Fibroblast of peridontal ligament (primary cell): Measurements from ENCODE around the gene EPB41L4A.
"Not testable (repeated sequence)": the region's sequence is repeated elsewhere in the genome, so short reads cannot be mapped to it uniquely, and the experiment has no call there.

Experiments used
- DNase-seq: peaks from one replicate; pipeline ENCODE4 v3.0.0-alpha.2; 2010; ENCODE audit errors: extremely low read depth

The EPB41L4A gene, protein sequence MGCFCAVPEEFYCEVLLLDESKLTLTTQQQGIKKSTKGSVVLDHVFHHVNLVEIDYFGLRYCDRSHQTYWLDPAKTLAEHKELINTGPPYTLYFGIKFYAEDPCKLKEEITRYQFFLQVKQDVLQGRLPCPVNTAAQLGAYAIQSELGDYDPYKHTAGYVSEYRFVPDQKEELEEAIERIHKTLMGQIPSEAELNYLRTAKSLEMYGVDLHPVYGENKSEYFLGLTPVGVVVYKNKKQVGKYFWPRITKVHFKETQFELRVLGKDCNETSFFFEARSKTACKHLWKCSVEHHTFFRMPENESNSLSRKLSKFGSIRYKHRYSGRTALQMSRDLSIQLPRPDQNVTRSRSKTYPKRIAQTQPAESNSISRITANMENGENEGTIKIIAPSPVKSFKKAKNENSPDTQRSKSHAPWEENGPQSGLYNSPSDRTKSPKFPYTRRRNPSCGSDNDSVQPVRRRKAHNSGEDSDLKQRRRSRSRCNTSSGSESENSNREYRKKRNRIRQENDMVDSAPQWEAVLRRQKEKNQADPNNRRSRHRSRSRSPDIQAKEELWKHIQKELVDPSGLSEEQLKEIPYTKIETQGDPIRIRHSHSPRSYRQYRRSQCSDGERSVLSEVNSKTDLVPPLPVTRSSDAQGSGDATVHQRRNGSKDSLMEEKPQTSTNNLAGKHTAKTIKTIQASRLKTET

GRCh38 chr5:112419164-112419985 is at the start of gene EPB41L4A:
Gene EPB41L4A (minus strand): TSS chr5:112419277. CDS start chr5:112419039, 238 bp downstream.
- no peak for DNase-seq

DNA sequence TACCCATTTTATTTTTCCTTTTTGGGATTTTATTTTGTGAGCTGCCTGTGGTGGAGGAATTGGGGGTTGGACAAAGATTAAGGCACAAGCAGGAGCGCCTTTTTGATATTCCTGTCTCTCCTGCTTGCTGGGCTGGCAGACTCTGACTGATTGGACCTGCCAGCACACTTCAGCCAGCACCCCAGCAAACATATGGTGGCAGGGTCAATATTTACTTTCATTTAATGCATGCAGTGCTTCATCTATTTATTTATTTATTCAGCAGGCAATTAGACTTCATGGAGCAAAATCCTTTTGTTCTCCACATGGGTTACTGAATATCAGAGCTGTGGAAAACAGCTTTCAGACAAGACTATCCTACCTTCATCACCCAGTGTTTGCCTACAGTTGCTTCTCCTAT is 48.4 kb upstream of the EPB41L4A start:
- no peak for DNase-seq

DNA sequence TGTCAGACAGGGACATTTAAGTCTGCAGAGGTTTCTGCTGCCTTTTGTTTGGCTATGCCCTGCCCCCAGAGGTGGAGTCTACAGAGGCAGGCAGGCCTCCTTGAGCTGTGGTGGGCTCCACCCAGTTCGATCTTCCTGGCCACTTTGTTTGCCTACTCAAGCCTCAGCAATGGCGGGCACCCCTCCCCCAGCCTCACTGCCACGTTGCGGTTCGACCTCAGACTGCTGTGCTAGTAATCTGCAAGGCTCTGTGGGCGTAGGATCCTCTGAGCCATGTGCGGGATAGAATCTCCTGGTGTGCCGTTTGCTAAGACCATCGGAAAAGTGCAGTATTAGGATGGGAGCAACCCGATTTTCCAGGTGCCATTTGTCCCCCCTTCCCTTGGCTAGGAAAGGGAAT is 47.2 kb upstream of the EPB41L4A start:
- DNase-seq: not testable (repeated sequence)

- DNase-seq: not testable (repeated sequence)
Observed at GRCh38 chr5:112447187-112447760, 28.2 kb upstream of the EPB41L4A start.

DNA sequence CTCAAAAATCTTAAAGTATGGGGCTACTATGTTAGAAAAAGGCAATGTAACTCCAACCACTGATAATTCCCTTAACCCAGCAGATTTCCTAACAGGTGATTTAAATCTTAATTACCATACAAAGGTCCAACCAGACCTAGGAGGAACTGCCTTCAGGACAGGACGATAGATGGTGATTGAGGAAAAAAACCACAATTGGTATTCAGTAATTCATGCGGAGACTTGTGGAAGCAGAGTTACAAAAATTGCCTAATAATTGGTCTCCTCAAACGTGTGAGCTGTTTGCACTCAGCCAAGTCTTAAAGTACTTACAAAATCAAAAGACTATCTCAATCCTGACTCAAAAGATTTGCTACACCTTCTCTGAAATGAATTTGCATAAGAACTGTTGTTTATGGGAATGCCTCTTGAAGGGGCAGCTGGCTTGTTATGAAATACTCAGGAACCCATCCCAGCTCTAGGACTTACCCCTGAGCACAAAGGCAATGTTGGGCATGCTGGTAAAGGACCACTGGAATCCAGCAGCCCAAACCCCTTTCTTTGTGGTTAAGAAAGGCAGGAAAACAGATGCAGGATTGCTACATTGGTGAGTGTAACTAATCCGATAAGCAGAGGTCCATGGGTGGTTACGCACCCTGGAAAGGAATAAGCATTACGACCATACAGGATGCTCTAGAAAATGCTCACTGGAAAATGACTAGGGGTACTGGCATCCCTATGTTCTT is 26.7 kb upstream of the EPB41L4A start:
- DNase-seq: no peak

GRCh38 chr5:112443932-112444331 is 24.9 kb upstream of the EPB41L4A start:
- not testable (repeated sequence) for DNase-seq

DNA sequence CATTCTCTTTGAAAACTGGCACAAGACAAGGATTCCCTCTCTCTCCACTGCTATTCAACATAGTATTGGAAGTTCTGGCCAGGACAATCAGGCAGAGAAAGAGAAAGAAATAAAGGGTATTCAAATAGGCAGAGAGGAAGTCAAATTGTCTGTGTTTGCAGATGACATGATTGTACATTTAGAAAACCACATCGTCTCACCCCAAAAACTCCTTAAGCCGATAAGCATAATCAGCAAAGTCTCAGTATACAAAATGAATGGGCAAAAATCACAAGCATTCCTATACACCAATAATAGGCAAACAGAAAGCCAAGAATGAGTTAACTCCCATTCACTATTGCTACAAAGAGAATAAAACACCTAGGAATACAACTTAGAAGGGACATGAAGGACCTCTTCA is 21.0 kb upstream of the EPB41L4A start:
- DNase-seq: no peak

DNA sequence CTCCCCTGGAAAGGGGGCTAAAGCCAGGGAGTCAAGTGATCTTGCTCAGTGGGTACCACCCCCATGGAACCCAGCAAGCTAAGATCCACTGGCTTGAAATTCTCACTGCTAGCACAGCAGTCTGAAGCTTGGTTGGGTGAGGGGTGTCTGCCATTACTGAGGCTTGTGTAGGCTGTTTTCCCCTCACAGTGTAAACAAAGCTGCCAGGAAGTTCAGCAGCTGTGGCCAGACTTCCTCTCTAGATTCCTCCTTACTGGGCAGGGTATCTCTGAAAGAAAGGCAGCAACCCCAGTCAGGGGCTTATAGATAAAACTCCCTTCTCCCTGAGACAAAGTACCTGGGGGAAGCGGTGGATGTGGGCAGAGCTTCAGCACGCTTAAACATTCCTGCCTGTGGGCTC is 17.1 kb upstream of the EPB41L4A start:
- DNase-seq: no peak

- DNase-seq: no peak
Observed at GRCh38 chr5:112434641-112435040, 15.6 kb upstream of the EPB41L4A start.

DNA sequence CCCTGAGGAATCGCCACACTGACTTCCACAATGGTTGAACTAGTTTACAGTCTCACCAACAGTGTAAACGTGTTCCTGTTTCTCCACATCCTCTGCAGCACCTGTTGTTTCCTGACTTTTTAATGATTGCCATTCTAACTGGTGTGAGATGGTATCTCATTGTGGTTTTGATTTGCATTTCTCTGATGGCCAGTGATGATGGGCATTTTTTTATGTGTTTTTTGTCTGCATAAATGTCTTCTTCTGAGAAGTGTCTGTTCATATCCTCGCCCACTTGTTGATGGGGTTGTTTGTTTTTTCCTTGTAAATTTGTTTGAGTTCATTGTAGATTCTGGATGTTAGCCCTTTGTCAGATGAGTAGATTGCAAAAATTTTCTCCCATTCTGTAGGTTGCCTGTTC is 7.1 kb upstream of the EPB41L4A start:
- not testable (repeated sequence) for DNase-seq

DNA sequence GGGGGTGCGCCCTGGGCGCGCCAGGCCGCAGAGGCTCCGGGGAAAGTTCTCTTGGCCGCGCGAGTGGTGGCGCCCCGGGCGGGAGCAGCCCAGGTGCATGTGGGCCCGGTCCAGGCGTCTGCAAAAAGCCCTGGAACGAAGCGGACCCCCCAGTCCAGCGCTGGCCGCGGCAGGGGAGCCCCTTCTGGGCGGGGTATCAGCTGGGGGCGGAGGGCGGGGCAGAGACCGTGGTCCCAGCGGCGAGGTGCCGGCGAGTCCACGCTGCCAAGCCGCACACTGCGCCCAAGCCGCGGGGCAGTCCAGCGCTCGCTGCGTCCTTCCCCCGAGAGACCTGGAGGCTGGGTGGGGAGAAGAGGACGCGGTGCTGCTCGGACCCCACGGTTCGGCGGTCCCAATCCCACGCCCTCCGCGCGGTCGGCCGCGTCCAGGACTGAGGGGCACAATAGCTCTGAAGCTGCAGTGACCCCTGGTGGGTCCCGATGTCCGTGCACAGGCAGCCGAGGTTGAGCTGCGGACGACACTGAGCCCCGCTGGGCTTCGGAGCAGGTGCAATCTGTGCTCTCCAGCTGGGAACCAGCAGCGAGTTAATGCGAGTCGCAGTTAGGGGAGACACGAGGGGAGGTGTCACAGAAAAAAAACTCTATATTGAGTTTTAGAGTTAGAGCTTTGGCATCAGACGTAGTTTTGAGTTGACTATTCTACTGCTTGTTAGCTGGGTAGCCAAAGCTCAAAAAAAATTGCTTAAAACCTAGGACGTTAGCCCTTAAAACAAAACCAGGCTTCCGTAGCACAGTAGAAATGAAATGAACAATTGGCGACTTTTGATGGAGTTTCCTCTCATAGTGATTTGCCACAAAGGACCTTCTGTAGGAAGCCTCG is 1.1 kb upstream of the EPB41L4A start:
- peak; percentile 10 for DNase-seq

DNA sequence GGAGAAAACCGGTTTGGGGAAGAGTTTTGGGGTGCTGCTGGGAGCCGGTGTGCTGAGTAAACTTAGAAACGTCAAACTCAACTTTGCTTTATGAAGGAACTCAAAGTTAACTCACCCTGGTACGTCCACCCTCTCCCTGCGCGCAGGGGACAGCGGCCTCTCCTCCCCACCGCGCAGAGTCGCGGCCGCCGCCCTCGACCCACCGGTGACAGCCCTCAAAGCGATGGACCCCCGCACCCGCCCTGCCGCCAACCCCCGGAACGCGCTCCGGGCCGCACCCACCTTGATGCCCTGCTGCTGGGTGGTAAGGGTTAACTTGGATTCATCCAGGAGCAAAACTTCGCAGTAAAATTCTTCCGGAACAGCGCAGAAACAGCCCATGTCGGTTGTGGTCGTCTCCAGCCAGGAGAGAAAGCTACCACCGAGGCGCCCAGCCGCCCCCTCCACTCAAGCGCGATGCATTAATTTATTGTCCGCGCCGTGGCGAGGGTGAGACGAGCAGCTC is 366 bp downstream of the EPB41L4A start:
- DNase-seq: no peak

- DNase-seq: no peak
Observed at GRCh38 chr5:112417931-112418658, 982 bp downstream of the EPB41L4A start.

DNA sequence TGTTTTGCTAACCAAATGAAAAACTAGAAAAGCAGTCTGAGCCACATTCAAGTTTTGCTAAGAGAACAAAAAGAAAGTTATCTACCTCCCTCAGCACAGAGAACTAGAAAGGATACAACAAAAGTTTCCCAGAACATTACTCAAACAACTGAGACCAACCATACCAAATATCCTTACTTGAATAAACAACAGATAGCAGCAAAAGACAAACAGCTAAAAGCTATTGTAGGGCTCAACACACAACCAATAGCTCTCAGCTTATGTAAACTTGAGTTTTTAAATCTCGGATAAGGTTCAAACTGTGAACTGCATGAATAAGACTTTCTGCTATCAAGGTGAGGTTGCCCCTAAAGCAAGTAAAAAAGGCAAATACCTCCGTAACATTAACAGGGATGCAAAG is 3.5 kb downstream of the EPB41L4A start:
- no peak for DNase-seq

DNA sequence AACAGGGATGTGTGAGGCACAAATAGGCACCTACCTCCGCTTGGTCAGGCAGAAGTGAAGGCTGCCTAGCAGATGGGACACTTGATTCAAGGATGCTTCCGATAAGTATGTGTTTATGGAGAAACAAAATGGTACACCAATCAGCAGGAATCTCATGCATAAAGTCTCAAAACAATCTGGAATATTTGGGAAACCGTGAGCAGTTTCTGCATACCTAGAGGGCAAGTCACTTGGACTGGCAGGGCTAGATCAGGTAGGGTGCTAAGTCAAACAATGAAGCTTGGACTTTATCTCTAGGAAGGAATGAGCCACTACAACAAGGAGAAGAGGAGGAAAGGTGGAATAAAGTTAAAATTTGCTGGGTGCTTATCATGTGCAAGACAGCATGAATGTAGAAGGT is 5.5 kb downstream of the EPB41L4A start:
- no peak for DNase-seq

DNA sequence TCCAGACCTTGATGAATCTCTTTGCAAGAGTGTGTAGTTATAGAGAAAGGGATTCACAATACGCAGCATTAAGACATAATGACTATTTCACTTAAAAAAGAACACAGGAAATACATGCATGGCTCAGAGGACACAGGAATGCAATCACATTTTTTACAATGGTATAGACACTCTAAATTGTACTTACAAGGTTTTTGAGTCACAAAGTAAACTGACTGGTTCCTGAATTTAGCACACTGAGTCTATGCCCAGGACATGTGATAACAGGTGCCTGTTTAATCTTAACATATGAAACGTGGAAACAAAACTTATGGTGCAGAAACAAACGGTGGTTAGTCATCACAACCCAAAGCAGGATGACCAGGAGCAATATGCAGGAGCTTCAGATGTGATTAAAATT is 6.7 kb downstream of the EPB41L4A start:
- no peak for DNase-seq

DNA sequence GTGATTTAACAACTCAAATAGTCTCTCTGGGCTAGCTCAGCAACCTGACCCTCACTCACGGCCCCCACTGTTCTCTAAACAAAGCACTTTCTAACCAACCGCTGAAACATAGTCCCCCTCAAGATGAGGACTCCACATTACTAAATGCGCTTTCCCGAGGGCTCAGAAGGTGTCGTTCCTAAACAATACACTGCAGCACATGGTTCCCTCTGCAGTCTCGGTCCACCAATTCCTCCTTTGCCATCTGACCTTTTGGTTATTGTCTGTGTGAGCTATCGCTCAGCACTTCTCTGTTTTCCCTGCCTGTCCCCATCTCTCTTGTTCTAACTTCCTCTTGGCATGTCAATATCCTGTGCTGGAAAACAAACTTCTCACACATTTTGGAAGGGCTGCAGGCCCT is 7.2 kb downstream of the EPB41L4A start:
- DNase-seq: no peak

DNA sequence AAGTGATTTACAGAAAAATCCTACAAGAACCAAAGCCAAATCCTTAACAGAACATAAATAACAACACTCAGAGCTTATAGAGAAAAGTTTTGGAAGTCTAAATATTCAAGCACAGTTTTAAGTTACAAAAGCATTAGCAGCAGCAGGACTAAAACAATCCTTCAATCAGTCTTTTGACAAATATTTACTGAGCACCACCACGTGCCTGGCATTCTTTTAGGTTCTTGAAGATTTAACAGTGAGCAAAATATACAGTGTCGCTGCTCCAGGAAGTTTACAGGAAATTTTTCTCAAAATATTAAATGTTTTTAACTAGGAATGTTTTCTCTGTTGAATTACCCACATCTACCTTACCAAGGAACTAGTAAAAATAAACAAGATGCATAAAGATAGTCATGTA is 11.4 kb downstream of the EPB41L4A start:
- DNase-seq: no peak

GRCh38 chr5:112407240-112407639 is 11.8 kb downstream of the EPB41L4A start:
- DNase-seq: no peak
